Measurements from ENCODE around the gene DNAJA3. TPM values are rescaled to one million over a fixed set of nuclear protein-coding genes. Genes with fewer than 3 reads are reported as not detected.
A peak's percentile ranks its signal among the peaks of the same experiment; 100 is the strongest.

DNAJA3 gene
- total RNA-seq, 8 experiments from 2014 or later: 28.3 to 69.4 (median 44.3) TPM

GRCh38 chr16:4461250-4462085, 35.8 kb downstream of the DNAJA3 start:
- H3K4me1 ChIP-seq (replicated peaks in 1 of 2): peaks cover 12 to 13% of the 10 kb centered on the region in 2 donors
- WGBS, 10 experiments: 12 to 100% (median 70%) methylated on average over 1 to 12 of the region's 27 CpGs; no CpG with 5 or more reads in 2 of the 10 experiments
- in situ Hi-C loops (cut with MboI; ENCODE audit: low pct_unique_long_range_greater_than_20kb in 2 of 9, low sequenced_read_pairs in 9 of 9, unreplicated experiment in 9 of 9): no loop called here
- no peak overlapping the region for H3K4me3 ChIP-seq
- ATAC-seq (replicated peaks in 6 of 8): peak; percentile 54 to 93 (median 80)
- H3K27ac ChIP-seq: peak overlapping the region; percentile 49 to 64

GRCh38 chr16:4463522-4464163, 38.0 kb downstream of the DNAJA3 start:
- 60 to 100% (median 87%) methylated on average over 1 to 11 of the region's 22 CpGs; no CpG with 5 or more reads in 4 of the 10 experiments for WGBS, 10 experiments
- H3K4me1 ChIP-seq (replicated peaks in 1 of 2): peaks cover 12 to 13% of the 10 kb centered on the region in 2 donors
- ATAC-seq (replicated peaks in 6 of 8): no peak
- no peak overlapping the region for H3K27ac ChIP-seq
- in situ Hi-C loops (cut with MboI; ENCODE audit: low pct_unique_long_range_greater_than_20kb in 2 of 9, low sequenced_read_pairs in 9 of 9, unreplicated experiment in 9 of 9): no loop called here
- no peak overlapping the region for H3K4me3 ChIP-seq

GRCh38 chr16:4465977-4466779, 40.5 kb downstream of the DNAJA3 start:
- H3K4me1 ChIP-seq (replicated peaks in 1 of 2): peaks cover 7% of the 10 kb centered on the region in 2 donors
- no peak for ATAC-seq (replicated peaks in 6 of 8)
- WGBS, 10 experiments: 90 to 100% (median 100%) methylated on average over 1 to 13 of the region's 32 CpGs; no CpG with 5 or more reads in 3 of the 10 experiments
- no peak overlapping the region for H3K4me3 ChIP-seq
- no peak overlapping the region for H3K27ac ChIP-seq
- in situ Hi-C loops (cut with MboI; ENCODE audit: low pct_unique_long_range_greater_than_20kb in 2 of 9, low sequenced_read_pairs in 9 of 9, unreplicated experiment in 9 of 9): no loop called here

- no peak for ATAC-seq (replicated peaks in 6 of 8)
- Histone ChIP-seq H3K4me1 (replicated peaks in 1 of 2) (no peaks in the 10 kb centered on the region), H3K4me3 (no peak overlapping the region), H3K27ac (no peak overlapping the region)
- in situ Hi-C loops (cut with MboI; ENCODE audit: low pct_unique_long_range_greater_than_20kb in 2 of 9, low sequenced_read_pairs in 9 of 9, unreplicated experiment in 9 of 9): no loop called here
- WGBS, 10 experiments: 80 to 100% (median 98%) methylated on average over 1 to 11 of the region's 16 CpGs; no CpG with 5 or more reads in 3 of the 10 experiments
Measured at GRCh38 chr16:4467916-4468315, 42.2 kb downstream of the DNAJA3 start.

- H3K4me3 ChIP-seq: no peak overlapping the region
- no peak for ATAC-seq (replicated peaks in 6 of 8)
- 57 to 100% (median 94%) methylated on average over 2 to 8 of the region's 10 CpGs; no CpG with 5 or more reads in 1 of the 10 experiments for WGBS, 10 experiments
- H3K27ac ChIP-seq: no peak overlapping the region
- peaks cover 0 to 5% of the 10 kb centered on the region in 2 donors for H3K4me1 ChIP-seq (replicated peaks in 1 of 2)
- in situ Hi-C loops (cut with MboI; ENCODE audit: low pct_unique_long_range_greater_than_20kb in 2 of 9, low sequenced_read_pairs in 9 of 9, unreplicated experiment in 9 of 9): no loop called here
Measured at GRCh38 chr16:4468972-4469371, 43.3 kb downstream of the DNAJA3 start.

GRCh38 chr16:4471869-4472268, 46.2 kb downstream of the DNAJA3 start:
- WGBS, 10 experiments: 10 to 100% (median 80%) methylated on average over 1 to 5 of the region's 5 CpGs; no CpG with 5 or more reads in 1 of the 10 experiments
- in situ Hi-C loops (cut with MboI; ENCODE audit: low pct_unique_long_range_greater_than_20kb in 2 of 9, low sequenced_read_pairs in 9 of 9, unreplicated experiment in 9 of 9): no loop called here
- H3K27ac ChIP-seq: no peak overlapping the region
- no peak for ATAC-seq (replicated peaks in 6 of 8)
- peaks cover 4 to 12% of the 10 kb centered on the region in 2 donors for H3K4me1 ChIP-seq (replicated peaks in 1 of 2)
- H3K4me3 ChIP-seq: no peak overlapping the region

GRCh38 chr16:4472880-4473279, 47.2 kb downstream of the DNAJA3 start:
- no peak overlapping the region for H3K4me3 ChIP-seq
- in situ Hi-C loops (cut with MboI; ENCODE audit: low pct_unique_long_range_greater_than_20kb in 2 of 9, low sequenced_read_pairs in 9 of 9, unreplicated experiment in 9 of 9): no loop called here
- no peak for ATAC-seq (replicated peaks in 6 of 8)
- 60 to 100% (median 86%) methylated on average over 1 to 3 of the region's 4 CpGs; no CpG with 5 or more reads in 3 of the 10 experiments for WGBS, 10 experiments
- peaks cover 4 to 12% of the 10 kb centered on the region in 2 donors for H3K4me1 ChIP-seq (replicated peaks in 1 of 2)
- no peak overlapping the region for H3K27ac ChIP-seq

GRCh38 chr16:4474192-4474961, 48.7 kb downstream of the DNAJA3 start, which contains the start of gene NMRAL1:
TSS of gene NMRAL1 (minus strand) at chr16:4474625. CDS start at chr16:4474132, 493 bp downstream.
- in situ Hi-C loops (cut with MboI; ENCODE audit: low pct_unique_long_range_greater_than_20kb in 2 of 9, low sequenced_read_pairs in 9 of 9, unreplicated experiment in 9 of 9): no loop called here
- WGBS, 10 experiments: 8 to 100% (median 35%) methylated on average over 1 to 30 of the region's 60 CpGs; no CpG with 5 or more reads in 2 of the 10 experiments
- Histone ChIP-seq H3K4me1 (replicated peaks in 1 of 2) (peaks cover 4 to 12% of the 10 kb centered on the region in 2 donors), H3K27ac (peak within 1 kb of the TSS; percentile 11 to 51), H3K4me3 (peak within 1 kb of the TSS; percentile 27 to 68 (median 46))
- peak in 7 of 8 experiments; percentile 36 to 81 (median 75) for ATAC-seq (replicated peaks in 6 of 8)

GRCh38 chr16:4475880-4476788, 50.5 kb downstream of the DNAJA3 start, which contains the start of gene HMOX2:
TSS of gene HMOX2 (plus strand) at chr16:4476398. CDS start at chr16:4505525, 29,127 bp downstream.
- in situ Hi-C loops (cut with MboI; ENCODE audit: low pct_unique_long_range_greater_than_20kb in 2 of 9, low sequenced_read_pairs in 9 of 9, unreplicated experiment in 9 of 9): no loop called here

GRCh38 chr16:4477966-4478365, 52.3 kb downstream of the DNAJA3 start:
- no peak overlapping the region for H3K4me3 ChIP-seq
- no peak overlapping the region for H3K27ac ChIP-seq
- ATAC-seq (replicated peaks in 6 of 8): no peak
- WGBS, 10 experiments: 17 to 100% (median 70%) methylated on average over 1 to 2 of the region's 2 CpGs; no CpG with 5 or more reads in 3 of the 10 experiments
- H3K4me1 ChIP-seq (replicated peaks in 1 of 2): peaks cover 4 to 12% of the 10 kb centered on the region in 2 donors
- in situ Hi-C loops (cut with MboI; ENCODE audit: low pct_unique_long_range_greater_than_20kb in 2 of 9, low sequenced_read_pairs in 9 of 9, unreplicated experiment in 9 of 9): no loop called here

More at GRCh38 chr16:4475880-4476788, 50.5 kb downstream of the DNAJA3 start, which contains the start of gene HMOX2:
- Histone ChIP-seq H3K27ac (peak within 1 kb of the TSS; percentile 70 to 77), H3K4me1 (replicated peaks in 1 of 2) (peaks cover 4 to 12% of the 10 kb centered on the region in 2 donors), H3K4me3 (peak within 1 kb of the TSS; percentile 75 to 91 (median 83))
- peak; percentile 70 to 98 (median 86) for ATAC-seq (replicated peaks in 6 of 8)
- WGBS, 10 experiments: 1 to 100% (median 35%) methylated on average over 1 to 13 of the region's 70 CpGs; no CpG with 5 or more reads in 1 of the 10 experiments

GRCh38 chr16:4481526-4481925, 55.9 kb downstream of the DNAJA3 start:
- no peak overlapping the region for H3K27ac ChIP-seq
- 50 to 100% (median 86%) methylated on average over 1 to 2 of the region's 2 CpGs; no CpG with 5 or more reads in 1 of the 10 experiments for WGBS, 10 experiments
- in situ Hi-C loops (cut with MboI; ENCODE audit: low pct_unique_long_range_greater_than_20kb in 2 of 9, low sequenced_read_pairs in 9 of 9, unreplicated experiment in 9 of 9): no loop called here
- no peak overlapping the region for H3K4me3 ChIP-seq
- no peak for ATAC-seq (replicated peaks in 6 of 8)
- H3K4me1 ChIP-seq (replicated peaks in 1 of 2): no peaks in the 10 kb centered on the region

Measured in motor neuron (in vitro differentiated cells).